HK-2 (cell line): Measurements from ENCODE around the gene ACP7.
"Not testable (repeated sequence)": the region's sequence is repeated elsewhere in the genome, so short reads cannot be mapped to it uniquely, and the experiment has no call there.

ENCODE experiments used
- DNase-seq: peaks from one replicate; pipeline ENCODE4 v3.0.0-alpha.2; 2018; ENCODE audit not compliant: unreplicated experiment

ACP7 gene

DNA sequence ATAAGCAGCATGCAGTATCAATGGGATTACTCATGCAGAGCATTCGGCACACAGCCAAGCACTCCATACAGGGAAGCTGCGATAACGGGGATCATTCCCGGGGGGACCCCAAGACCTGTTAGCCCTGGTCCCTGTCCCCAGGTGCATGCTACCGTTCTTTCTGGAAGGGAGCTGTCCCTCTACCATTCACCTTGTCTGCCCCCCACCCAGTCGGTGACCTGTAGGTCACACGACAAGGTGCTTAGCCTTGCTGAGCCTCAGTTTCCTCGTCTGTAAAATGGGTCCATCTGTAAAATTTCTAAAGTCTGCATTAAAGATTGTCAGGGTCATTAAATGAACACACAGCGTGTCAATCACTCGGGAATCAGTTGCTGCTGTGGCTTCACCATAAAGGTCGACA is 6.8 kb upstream of the ACP7 start:
- DNase-seq = no peak

DNA sequence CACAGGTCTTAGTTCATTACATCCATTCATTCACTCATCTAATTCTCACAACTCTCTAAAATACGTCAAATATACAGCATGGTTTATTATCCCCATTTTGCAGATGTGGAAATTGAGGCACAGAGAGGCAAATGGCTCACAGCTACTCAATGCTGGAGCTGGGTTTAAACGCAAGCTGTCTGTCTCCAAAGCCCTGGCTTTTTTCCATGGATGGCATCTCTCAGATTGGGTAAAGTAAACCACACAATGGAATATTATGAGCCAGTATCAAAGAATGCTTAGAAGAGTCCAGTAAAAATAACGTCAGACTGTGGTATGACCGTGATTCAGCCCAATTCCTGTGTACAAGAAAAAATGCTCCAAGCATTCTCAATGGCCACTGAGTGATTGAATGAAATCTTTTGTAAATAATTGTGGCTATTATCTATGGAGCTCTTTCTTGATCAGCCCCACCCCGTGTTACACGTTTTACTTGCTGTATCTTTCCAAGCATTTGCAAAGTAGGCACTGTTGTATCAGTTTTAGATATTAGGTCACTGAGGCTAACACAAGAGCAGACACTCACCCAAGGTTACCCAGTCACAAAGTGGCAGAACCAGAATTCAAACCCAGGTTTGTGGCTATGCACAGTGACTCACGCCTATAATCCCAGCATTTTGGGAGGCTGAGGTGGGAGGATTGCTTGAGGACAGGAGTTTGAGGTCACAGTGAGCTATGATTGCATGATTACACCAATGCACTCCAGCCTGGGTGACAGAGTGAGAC is 5.5 kb upstream of the ACP7 start:
- DNase-seq = peak; percentile 38

DNA sequence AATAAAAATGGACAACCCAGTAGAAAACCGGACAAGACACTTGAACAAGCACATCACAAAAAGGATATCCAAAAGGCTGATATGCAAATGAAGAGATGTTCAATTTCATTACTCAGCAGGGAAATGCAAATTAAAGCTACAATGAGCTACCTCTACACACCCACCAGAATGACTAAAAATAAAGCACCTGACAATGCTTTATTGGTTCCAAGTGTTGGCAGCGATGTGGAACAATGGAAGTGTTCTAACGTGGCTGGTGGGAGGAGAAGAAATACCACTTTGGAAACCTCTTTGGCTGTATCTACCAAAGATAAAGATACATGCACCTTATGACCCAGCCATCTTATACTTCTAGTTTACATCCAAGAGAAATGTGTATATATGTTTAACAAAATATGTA is 3.7 kb upstream of the ACP7 start:
- no peak for DNase-seq

DNA sequence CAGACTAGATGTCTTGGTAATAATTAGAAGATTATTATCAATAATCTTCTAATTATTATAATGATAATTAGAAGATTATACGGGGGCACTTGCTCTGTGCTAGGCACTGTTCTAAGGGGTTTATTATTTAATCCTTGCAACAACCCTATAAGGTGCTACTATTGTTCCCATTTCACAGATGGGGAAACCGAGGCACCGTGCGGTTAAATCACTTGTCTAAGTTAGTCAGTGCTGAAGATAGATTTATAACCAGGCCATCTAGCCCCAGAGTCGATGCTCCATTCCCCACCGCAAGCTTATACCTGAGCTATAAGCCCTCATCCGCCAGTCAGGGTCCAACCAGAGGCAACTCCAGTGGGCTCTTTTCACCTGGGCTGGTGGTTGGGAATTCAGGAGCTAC is 2.0 kb upstream of the ACP7 start:
- DNase-seq = no peak

DNA sequence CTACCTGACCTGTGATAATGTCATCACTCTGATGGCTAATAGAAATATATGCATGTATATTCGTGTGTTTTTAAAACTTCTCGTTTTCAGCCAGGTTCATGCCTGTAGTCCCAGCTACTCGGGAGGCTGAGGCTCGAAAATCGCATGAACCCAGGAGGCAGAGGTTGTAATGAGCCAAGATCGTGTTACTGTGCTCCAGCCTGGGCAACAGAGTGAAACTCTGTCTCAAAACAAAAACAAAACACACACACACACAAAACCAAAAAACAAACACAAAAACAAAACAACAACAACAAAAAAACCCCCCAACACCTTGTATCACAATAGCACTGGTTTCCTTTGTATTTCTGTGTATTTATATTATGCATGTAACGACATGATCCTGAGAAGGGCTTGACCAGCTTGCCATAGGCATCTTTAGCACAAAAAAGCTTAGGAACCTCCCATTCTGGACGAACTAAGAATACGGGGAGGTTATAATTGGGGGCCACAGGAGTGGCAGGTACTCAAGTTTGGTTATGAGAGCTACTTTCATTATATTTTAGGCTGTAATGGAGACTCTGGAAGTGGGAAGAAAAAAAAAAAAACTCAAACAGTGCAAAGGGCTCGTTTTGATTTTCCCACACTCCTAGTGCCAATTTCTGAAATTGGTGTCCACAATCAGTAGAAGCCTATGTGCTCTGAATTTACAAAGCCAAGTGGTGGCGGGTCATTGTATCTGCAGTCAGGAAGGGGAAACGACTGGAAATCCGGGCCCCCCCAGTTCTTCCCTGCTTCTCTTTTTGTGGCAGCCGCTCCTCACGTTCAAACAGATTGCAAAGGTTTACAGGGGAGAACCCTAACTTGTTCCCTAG is 1.2 kb upstream of the ACP7 start:
- DNase-seq = no peak

DNA sequence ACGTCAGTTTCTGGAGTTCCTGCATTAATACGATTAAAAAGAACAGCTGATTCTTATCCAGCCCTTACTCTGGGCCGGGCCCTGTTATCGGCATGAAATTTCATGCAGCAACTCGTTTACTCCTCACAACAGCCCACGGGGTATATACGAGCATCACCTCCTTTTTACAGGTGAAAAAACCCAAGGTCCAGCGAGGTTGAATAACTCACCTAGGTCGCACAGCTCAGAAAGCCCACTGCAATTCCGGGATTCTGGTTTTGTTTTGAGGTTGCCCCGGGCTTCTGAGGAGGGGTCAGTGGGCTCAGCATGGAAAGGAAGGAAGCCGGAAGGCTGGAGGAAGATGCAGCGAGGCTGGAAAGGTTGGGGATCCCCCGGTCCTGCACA is 577 bp upstream of the ACP7 start:
- no peak for DNase-seq

DNA sequence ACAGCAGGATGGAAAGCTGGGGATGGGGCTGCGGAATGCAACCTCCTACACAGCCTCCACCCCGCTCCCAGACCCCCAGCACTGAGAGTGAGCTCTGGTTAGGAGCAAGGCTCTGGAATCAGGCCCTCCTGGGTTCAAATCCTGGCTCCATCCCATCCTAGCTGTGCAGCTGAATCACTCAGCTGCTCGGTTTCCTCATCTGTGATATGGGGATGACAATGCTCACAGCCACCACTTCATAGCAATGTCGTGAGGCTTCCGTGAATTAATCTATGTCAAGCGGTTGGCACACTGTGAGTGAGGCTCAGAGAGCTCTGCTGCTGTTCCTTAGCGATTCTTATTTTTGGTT is 538 bp downstream of the ACP7 start:
- no peak for DNase-seq

DNA sequence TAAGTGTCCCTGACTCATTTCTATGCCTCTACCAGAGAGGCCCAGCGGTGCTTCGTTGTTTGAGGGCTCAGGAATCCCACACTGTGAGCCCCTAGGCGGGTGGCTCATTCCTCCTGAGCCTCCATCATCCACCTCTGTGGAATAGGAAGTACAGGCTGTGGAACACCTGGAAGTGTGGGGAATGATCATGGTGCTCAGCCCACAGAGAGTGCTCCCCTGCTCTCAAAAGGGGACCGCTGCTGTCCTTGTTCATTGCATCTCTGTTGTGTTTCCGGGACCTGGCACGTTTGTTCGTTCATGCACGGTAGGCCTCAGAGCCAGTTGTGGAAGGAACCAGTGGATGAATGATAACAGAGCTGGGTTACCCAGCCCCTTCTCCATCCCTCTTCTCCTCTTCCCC is 1.2 kb downstream of the ACP7 start:
- no peak for DNase-seq

DNA sequence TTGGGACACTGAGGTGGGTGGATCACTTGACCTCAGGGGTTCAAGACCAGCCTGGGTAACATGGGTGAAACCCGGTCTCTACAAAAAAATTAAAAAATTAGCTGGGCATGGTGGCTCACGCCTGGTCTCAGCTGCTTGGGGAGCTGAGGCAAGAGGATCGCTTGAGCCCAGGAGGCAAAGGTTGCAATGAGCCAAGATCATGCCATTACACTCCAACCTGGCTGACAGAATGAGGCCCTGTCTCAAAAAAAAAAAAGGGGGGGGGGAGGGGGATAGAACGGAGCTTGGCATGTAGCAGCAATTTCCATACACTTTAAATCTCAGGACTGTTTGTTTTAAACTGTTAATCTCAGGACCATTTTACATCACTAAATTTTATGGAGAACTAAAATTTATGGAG is 2.2 kb downstream of the ACP7 start:
- DNase-seq = no peak

DNA sequence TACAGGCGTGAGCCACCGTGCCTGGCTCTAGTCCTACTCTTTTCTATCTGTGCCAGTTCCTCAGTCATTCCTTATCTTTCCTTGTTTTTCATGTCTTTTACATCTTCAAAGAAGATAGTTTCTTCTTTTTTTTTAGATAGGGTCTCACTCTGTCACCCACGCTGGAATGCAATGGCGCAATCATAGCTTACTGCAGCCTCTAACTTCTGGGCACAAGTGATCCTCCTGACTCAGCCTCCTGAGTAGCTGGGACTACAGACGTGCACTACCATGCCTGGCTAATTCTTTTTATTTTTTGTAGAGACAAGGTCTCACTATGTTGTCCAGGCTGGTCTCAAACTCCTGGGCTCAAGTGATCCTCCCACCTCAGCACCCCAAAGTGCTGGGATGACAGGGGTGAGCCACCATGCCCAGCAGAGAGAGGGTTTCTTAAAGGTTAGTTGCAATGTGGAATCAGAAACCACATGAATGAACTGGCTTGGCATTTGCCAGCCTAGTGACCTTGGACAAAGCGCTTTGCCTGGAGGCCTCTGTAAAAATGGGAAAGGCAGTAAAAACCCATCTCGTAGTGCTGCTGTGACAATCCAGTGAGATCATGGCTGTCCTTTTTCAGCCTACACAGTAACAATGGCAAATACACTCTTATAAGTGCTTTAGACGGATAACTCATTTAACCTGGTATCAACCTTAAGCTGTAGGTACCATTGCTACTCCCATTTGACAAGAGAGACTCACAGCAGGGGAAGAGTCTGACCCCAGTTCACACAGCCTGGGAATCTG is 3.9 kb downstream of the ACP7 start:
- DNase-seq = no peak

DNA sequence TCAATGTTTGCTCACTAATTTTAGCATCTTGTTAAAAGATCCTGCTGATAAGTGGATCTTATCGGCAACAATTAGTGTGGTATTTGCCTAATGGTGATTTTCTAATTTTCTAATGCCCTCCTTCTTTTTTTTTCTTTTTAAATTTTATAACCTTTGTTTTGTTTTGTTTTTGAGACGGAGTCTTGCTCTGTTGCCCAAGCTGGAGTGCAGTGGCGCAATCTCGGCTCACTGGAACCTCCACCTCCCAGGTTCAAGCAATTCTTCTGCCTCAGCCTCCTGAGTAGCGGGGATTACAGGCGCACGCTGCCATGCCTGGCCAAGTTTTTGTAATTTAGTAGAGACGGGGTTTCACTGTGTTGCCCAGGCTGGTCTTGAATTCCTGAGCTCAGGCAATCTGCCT is 5.8 kb downstream of the ACP7 start:
- not testable (repeated sequence) for DNase-seq

DNA sequence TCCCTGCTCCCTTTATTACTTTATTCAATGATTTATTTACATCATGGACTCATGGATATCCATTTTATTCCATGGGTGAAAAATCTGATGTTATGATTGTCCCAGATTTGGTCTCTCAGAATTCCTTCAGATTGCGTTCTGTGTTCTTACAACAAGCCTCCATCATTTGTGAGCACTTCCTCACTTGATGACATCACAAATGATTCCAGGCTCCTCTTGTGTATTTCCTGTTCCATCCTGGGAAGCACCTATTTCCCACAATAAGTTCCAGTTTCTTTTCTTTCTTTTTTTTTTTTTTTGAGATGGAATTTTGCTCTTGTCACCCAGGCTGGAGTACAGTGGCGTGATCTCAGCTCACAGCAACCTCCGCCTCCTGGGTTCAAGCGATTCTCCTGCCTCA is 6.7 kb downstream of the ACP7 start:
- no peak for DNase-seq

DNA sequence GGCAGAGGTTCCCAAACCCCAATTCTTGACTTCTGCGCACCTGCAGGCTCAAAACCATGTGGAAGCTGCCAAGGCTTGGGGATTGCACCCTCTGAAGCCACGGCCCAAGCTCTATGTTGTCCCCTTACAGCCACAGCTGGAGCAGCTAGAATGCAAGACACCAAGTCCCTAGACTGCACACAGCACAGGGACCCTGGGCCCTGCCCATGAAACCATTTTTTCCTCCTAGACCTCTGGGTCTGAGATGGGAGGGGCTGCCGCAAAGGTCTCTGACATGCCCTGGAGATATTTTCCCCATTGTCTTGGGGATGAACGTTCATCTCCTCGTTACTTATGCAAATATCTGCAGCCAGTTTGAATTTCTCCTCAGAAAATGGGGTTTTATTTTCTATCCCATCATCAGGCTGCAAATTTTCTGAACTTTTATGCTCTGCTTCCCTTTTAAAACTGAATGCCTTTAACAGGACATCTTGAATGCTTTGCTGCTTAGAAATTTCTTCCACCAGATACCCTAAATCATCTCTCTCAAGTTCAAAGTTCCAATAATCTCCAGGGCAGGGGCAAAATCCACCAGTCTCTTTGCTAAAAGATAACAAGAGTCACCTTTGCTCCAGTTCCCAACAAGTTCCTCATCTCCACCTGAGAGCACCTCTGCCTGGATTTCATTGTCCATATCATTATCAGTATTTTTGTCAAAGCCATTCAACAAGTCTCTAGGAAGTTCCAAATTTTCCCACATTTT is 11.8 kb downstream of the ACP7 start:
- DNase-seq = not testable (repeated sequence)

DNA sequence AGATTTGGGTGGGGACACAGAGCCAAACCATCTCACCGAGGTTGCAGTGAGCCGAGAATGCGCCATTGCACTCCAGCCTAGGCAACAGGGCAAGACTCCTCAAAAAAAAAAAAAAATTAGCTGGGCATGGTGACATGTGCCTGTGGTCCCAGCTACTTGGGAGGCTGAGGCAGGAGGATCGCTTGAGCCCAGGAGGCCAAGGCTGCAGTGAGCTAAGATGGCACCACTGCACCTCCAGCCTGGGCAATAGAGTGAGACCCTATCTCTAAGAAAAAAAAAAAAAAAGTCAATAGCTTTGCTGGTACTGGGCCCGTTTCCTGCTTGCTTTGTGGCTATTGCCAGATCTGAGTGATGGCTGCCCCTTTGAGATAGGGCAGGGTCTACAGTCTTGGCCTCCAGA is 13.1 kb downstream of the ACP7 start:
- DNase-seq = no peak

DNA sequence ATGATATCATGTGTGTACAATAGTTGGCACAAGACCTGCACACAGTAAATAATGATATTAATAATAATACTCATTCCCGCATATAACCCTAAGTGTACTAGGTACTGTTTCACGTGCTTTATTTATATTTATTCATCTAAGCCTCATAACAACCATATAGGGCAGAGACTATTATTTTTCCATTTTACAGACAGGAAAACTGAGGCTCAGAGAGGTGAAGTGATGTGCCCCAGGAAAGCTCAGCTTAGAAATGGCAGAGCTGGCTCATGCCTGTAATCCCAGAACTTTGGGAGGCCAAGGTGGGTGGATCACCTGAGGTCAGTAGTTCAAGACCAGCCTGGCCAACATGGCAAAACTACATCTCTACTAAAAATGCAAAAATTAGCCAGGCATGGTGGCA is 13.6 kb downstream of the ACP7 start:
- DNase-seq = no peak

DNA sequence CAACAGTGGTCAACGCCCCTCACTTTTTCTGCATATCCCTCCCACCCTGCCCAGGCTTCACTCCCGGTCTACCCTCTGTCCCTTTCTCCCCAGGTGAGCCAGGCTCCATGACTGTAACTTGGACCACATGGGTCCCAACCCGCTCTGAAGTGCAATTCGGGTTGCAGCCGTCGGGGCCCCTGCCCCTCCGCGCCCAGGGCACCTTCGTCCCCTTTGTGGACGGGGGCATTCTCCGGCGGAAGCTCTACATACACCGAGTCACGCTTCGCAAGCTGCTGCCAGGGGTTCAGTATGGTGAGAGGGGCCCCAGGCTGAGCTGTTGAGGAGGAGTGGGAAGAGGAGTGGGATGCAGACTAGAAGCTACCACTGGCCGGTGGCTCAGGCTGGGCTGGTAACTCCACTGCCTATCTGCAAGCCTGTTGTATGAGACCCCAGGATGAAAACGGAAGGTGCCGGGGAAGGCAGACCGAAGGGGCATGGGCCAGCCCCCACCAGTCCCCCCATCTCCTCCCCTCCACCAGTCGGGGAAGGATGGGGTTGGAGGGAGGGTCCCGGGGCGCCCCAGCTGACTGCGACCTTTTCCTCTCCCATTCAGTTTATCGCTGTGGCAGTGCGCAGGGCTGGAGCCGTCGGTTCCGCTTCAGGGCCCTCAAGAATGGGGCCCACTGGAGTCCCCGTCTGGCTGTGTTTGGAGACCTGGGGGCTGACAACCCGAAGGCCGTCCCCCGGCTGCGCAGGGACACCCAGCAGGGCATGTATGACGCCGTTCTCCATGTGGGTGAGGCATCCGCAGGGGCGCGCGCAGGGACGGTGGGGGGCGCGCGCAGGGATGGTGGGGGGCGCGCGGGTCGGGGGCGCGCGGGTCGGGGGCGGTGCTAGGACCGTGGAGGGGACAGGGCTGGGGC is 14.4 kb downstream of the ACP7 start:
- no peak for DNase-seq

DNA sequence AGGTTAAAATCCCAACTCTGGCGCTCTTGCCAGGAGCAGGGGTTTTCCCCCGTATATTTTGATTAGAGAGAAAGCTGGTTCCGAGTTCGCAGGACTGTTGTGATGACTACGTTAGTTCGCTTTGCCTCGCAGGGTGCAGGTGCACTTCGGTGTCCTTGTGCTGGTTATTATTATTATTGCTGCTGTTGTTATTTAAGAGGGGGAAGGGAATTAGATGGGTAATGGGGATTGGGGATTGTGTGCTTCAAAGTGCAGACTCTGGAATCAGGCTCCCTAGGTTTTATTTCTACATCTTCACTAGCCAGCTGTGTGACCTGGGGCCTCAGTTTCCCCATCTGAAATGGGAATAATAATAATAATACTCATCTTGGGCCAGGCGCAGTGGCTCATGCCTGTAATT is 15.2 kb downstream of the ACP7 start:
- DNase-seq = no peak

DNA sequence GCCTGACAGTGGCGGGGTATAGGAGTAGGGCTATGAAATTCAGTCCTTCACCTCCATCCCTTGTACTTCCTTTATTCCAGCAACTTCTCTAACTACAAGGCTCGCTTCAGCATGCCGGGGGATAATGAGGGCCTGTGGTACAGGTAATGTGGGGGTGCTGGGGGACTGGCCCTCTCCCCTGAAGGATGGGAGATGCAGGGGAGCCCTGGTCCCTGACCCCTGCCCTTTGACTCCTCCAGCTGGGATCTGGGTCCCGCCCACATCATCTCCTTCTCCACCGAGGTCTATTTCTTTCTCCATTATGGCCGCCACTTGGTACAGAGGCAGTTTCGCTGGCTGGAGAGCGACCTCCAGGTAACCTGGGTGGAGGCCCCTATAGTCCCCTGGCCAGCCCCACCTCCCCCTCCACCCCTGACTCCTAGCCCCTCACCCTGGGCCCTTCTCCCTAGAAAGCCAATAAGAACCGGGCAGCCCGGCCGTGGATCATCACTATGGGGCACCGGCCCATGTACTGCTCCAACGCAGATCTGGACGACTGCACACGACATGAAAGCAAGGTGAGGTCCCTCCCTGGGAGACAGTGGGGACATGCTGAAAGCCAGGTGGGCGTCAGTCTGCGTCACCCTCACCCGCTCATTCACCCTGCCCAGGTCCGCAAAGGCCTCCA is 16.5 kb downstream of the ACP7 start:
- DNase-seq = no peak

DNA sequence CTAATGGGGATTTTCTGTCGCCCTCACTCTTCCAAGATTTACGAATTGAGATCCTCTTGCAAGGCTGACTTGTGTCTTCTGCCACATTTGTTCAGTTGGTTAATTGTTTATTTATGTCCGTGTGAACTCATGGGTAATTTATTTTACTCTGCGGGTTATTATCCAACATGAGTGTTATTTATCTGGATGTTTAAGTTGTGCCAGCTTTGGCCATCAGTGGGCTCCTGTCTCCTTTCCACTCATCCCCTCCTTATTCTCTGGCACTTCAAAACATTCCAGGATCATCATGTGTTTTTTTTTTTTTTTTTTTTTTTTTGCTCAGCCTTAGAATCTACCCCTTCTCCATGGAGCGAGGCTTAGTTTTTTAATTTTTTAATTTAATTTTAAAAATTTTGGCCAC is 19.0 kb downstream of the ACP7 start:
- no peak for DNase-seq

DNA sequence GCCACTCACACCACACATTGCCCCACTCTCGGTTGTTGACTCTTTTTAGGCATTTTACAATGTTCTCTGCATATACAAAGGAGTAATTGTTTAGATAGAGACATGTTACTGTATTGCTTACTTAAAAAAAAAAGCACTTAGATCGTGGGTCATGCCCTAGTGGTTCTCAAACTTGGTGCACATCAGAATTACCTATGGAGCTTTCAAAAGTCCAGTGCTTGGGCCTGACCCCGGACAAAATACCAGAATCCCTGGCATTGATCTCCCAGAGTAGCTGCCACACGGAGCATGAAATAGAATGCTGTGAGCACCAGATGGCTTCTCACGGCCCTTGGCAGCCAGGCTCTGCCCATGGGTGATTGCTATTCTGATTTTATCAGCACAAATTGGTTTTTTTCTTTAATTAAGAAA is 20.0 kb downstream of the ACP7 start:
- no peak for DNase-seq
